ENCODE data around the gene RAB11FIP4. TPM values are rescaled to one million over a fixed set of nuclear protein-coding genes. Genes with fewer than 3 reads are reported as not detected.

Gene RAB11FIP4
- total RNA-seq, 1 donor from 2014 or later = 0.99 TPM

GRCh38 chr17:31401456-31402254, 10.2 kb downstream of the RAB11FIP4 start:
- Mint-ChIP-seq H3K4me3 (ENCODE audit: unreplicated experiment) (no peak overlapping the region), H3K9me3 (ENCODE audit: unreplicated experiment) (no peaks in the 10 kb centered on the region), H3K4me1 (ENCODE audit: unreplicated experiment) (no peaks in the 10 kb centered on the region), H3K36me3 (ENCODE audit: unreplicated experiment) (no peaks in the 10 kb centered on the region), H3K27ac (ENCODE audit: unreplicated experiment) (no peak overlapping the region), H3K27me3 (ENCODE audit: unreplicated experiment) (peaks cover 6% of the 10 kb centered on the region)
- no peak for TF ChIP-seq CTCF (IDR thresholded peaks at IDR 0.05)
- no peak for DNase-seq (ENCODE audit: extremely low spot score, unreplicated experiment)

- H3K4me3 Mint-ChIP-seq (ENCODE audit: unreplicated experiment) = no peak overlapping the region
- no peak for TF ChIP-seq CTCF (IDR thresholded peaks at IDR 0.05)
- no peaks in the 10 kb centered on the region for H3K9me3 Mint-ChIP-seq (ENCODE audit: unreplicated experiment)
- no peaks in the 10 kb centered on the region for H3K36me3 Mint-ChIP-seq (ENCODE audit: unreplicated experiment)
- no peak for DNase-seq (ENCODE audit: extremely low spot score, unreplicated experiment)
- peaks cover 21% of the 10 kb centered on the region for H3K27me3 Mint-ChIP-seq (ENCODE audit: unreplicated experiment)
- H3K4me1 Mint-ChIP-seq (ENCODE audit: unreplicated experiment) = no peaks in the 10 kb centered on the region
- no peak overlapping the region for H3K27ac Mint-ChIP-seq (ENCODE audit: unreplicated experiment)
Measured at GRCh38 chr17:31404028-31404949, 12.8 kb downstream of the RAB11FIP4 start.

- H3K36me3 Mint-ChIP-seq (ENCODE audit: unreplicated experiment) = no peaks in the 10 kb centered on the region
Measured at GRCh38 chr17:31405890-31406371, 14.5 kb downstream of the RAB11FIP4 start.

GRCh38 chr17:31408586-31408985, 17.1 kb downstream of the RAB11FIP4 start:
- TF ChIP-seq CTCF (IDR thresholded peaks at IDR 0.05) = no peak
- Mint-ChIP-seq H3K4me1 (ENCODE audit: unreplicated experiment) (peaks cover 1% of the 10 kb centered on the region), H3K4me3 (ENCODE audit: unreplicated experiment) (no peak overlapping the region), H3K36me3 (ENCODE audit: unreplicated experiment) (no peaks in the 10 kb centered on the region), H3K9me3 (ENCODE audit: unreplicated experiment) (no peaks in the 10 kb centered on the region), H3K27ac (ENCODE audit: unreplicated experiment) (no peak overlapping the region), H3K27me3 (ENCODE audit: unreplicated experiment) (peaks cover 25% of the 10 kb centered on the region)
- DNase-seq (ENCODE audit: extremely low spot score, unreplicated experiment) = no peak

More at GRCh38 chr17:31405890-31406371, 14.5 kb downstream of the RAB11FIP4 start:
- Mint-ChIP-seq H3K27me3 (ENCODE audit: unreplicated experiment) (peaks cover 23% of the 10 kb centered on the region), H3K9me3 (ENCODE audit: unreplicated experiment) (no peaks in the 10 kb centered on the region), H3K4me3 (ENCODE audit: unreplicated experiment) (no peak overlapping the region), H3K27ac (ENCODE audit: unreplicated experiment) (no peak overlapping the region), H3K4me1 (ENCODE audit: unreplicated experiment) (no peaks in the 10 kb centered on the region)
- DNase-seq (ENCODE audit: extremely low spot score, unreplicated experiment) = no peak
- TF ChIP-seq CTCF (IDR thresholded peaks at IDR 0.05) = no peak

Data from osteocyte (in vitro differentiated cells).